Body of pancreas (tissue), 4 donors: ENCODE data around the gene CCDC33. TPM values are rescaled to one million over a fixed set of nuclear protein-coding genes. Genes with fewer than 3 reads are reported as not detected.

ENCODE experiments used
- ATAC-seq: fragments of 150-250 bp; one replicate; pipeline ENCODE4 v1.9.1; 2016
- DNase-seq, 4 donors: peaks; one replicate each; pipeline ENCODE4 v3.0.0-alpha.2; 2019
- H3K27ac ChIP-seq, 4 donors: fragments of 200-600 bp; sonication (generic); 1 replicate in 3 of 4; 2 replicates in 1 of 4; pipeline versions ENCODE4 v1.5.1 to v1.6.1; 2016 to 2019; ENCODE audit warnings: mild to moderate bottlenecking in 1 of 4, mixed read lengths in 1 of 4, moderate library complexity in 1 of 4
- H3K27me3 ChIP-seq, 2 donors: fragments of 200-600 bp; sonication (generic); one replicate each; pipeline ENCODE4 v1.6.0; 2016; ENCODE audit warnings: mild to moderate bottlenecking in 1 of 2
- H3K36me3 ChIP-seq, 2 donors: fragments of 200-600 bp; sonication (generic); replicated peaks in 1 of 2; 2 replicates each; pipeline ENCODE4 v1.5.1; 2016; ENCODE audit warnings: low read depth in 2 of 2; ENCODE audit not compliant: insufficient read depth in 1 of 2
- H3K4me1 ChIP-seq: fragments of 200-600 bp; sonication (generic); one replicate; pipeline ENCODE4 v1.6.0; 2016
- H3K4me3 ChIP-seq, 2 donors: fragments of 200-600 bp; sonication (generic); 1 replicate in 1 of 2; 2 replicates in 1 of 2; pipeline ENCODE4 v1.5.1; 2016 to 2019
- H3K9me3 ChIP-seq, 3 donors: fragments of 200-600 bp; sonication (generic); 1 replicate in 2 of 3; 2 replicates in 1 of 3; pipeline ENCODE4 v1.5.1; 2016
- POLR2A ChIP-seq, 3 donors: fragments of 450-650 bp; IDR thresholded peaks; one replicate each; pipeline ENCODE4 v1.6.1; 2016; ENCODE audit warnings: antibody characterized with exemption in 3 of 3, mild to moderate bottlenecking in 2 of 3
- WGBS, 2 donors: methylation state at CpG; one replicate each; pipeline ENCODE4 v1.1.5; 2017; 5-methylcytosine and 5-hydroxymethylcytosine counted together
- intact Hi-C: fragments of 100-400 bp; cut with DNase I; formaldehyde crosslinking; loops from one replicate; pipeline ENCODE4 v1.15.1; 2023
- total RNA-seq, 2 donors: library from RNA; depleted of rRNA; stranded (reverse); fragments of >200 nt; gene quantifications; one replicate each; pipeline ENCODE4 v1.1.0, GENCODE V29; 2016
- TF ChIP-seq, protein P1 (sequence below), 7 experiments: fragments of 450-650 bp in 4 of 7; fragments of 200-600 bp in 3 of 7; sonication (generic) in 3 of 7; IDR thresholded peaks; one replicate each; pipeline ENCODE4 v1.5.1; 2016 to 2019; ENCODE audit warnings: antibody characterized with exemption in 7 of 7

CCDC33 gene
- total RNA-seq, 2 donors from 2014 or later, result not detected

DNA sequence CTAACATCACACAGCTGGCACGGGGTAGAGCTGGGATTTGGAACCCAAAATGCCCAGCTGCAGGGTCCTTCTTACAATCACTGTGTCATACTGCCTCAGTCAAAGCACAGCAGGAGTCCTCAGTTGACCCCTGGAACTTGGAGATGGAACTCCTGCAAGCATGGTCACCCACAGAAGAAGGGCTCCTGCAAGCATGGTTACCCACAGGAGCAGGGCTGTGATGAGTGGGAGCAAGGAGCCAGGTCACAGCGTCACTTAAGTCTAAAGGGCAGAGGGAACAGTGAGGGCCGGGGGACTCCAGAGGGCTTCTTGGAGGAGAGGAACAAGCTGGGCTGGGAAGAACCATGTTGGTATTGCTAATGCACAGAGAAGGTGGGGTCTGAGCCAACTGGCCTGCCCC lies 24.9 kb downstream of the CCDC33 start:
- H3K4me1 ChIP-seq, result no peaks in the 10 kb centered on the region
- TF ChIP-seq, protein P1, sequence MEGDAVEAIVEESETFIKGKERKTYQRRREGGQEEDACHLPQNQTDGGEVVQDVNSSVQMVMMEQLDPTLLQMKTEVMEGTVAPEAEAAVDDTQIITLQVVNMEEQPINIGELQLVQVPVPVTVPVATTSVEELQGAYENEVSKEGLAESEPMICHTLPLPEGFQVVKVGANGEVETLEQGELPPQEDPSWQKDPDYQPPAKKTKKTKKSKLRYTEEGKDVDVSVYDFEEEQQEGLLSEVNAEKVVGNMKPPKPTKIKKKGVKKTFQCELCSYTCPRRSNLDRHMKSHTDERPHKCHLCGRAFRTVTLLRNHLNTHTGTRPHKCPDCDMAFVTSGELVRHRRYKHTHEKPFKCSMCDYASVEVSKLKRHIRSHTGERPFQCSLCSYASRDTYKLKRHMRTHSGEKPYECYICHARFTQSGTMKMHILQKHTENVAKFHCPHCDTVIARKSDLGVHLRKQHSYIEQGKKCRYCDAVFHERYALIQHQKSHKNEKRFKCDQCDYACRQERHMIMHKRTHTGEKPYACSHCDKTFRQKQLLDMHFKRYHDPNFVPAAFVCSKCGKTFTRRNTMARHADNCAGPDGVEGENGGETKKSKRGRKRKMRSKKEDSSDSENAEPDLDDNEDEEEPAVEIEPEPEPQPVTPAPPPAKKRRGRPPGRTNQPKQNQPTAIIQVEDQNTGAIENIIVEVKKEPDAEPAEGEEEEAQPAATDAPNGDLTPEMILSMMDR (IDR thresholded peaks at IDR 0.05), result no peak
- TF ChIP-seq POLR2A (IDR thresholded peaks at IDR 0.05), result no peak
- no peak overlapping the region for H3K4me3 ChIP-seq
- H3K9me3 ChIP-seq, result no peaks in the 10 kb centered on the region
- intact Hi-C loops, result no loop called here
- H3K27ac ChIP-seq, result no peak overlapping the region
- ATAC-seq, result no peak
- H3K27me3 ChIP-seq, result no peaks in the 10 kb centered on the region
- DNase-seq, result no peak
- WGBS, 2 donors, result 67% methylated on average over 3 of the region's 3 CpGs
- no peaks in the 10 kb centered on the region for H3K36me3 ChIP-seq

DNA sequence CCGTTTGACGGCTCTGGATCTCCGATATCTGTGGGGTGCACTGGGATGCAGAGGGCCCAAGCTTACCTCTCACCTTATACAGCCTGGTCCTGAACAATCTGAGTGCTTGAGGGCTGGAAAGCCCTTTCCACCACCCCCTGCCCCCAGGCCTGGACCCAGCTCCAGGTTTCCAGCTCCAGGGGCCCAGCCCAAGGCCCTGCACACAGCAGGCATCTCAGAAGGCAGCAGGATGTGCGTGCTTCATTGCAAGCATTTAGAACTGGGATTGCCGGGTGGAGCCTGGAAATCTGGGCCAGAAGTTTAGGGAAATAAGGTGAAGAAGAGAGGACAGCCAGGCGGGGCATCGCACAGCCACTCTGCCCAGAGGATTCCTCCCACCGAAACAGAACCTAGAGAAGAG lies 25.6 kb downstream of the CCDC33 start:
- TF ChIP-seq POLR2A (IDR thresholded peaks at IDR 0.05), result no peak
- TF ChIP-seq, protein P1 (IDR thresholded peaks at IDR 0.05), result no peak
- no peaks in the 10 kb centered on the region for H3K9me3 ChIP-seq
- intact Hi-C loops, result no loop called here
- no peak for ATAC-seq
- WGBS, 2 donors, result 78 to 82% methylated on average over 5 to 8 of the region's 8 CpGs
- H3K27ac ChIP-seq, result no peak overlapping the region
- no peaks in the 10 kb centered on the region for H3K27me3 ChIP-seq
- DNase-seq, result no peak
- no peaks in the 10 kb centered on the region for H3K36me3 ChIP-seq
- H3K4me1 ChIP-seq, result no peaks in the 10 kb centered on the region
- H3K4me3 ChIP-seq, result no peak overlapping the region

GRCh38 chr15:74262151-74262550 lies 26.0 kb downstream of the CCDC33 start:
- intact Hi-C loops, result no loop called here
- no peak overlapping the region for H3K4me3 ChIP-seq
- no peak overlapping the region for H3K27ac ChIP-seq
- no peaks in the 10 kb centered on the region for H3K36me3 ChIP-seq
- WGBS, 2 donors, result 64 to 72% methylated on average over 2 of the region's 2 CpGs
- ATAC-seq, result no peak
- TF ChIP-seq POLR2A (IDR thresholded peaks at IDR 0.05), result no peak
- TF ChIP-seq, protein P1 (IDR thresholded peaks at IDR 0.05), result no peak
- no peaks in the 10 kb centered on the region for H3K27me3 ChIP-seq
- H3K4me1 ChIP-seq, result no peaks in the 10 kb centered on the region
- DNase-seq, result no peak
- H3K9me3 ChIP-seq, result no peaks in the 10 kb centered on the region

GRCh38 chr15:74262625-74263024 lies 26.5 kb downstream of the CCDC33 start:
- intact Hi-C loops, result no loop called here
- H3K9me3 ChIP-seq, result no peaks in the 10 kb centered on the region
- DNase-seq (no peak), ATAC-seq (no peak)
- H3K36me3 ChIP-seq, result no peaks in the 10 kb centered on the region
- no peak overlapping the region for H3K4me3 ChIP-seq
- H3K4me1 ChIP-seq, result no peaks in the 10 kb centered on the region
- H3K27me3 ChIP-seq, result no peaks in the 10 kb centered on the region
- TF ChIP-seq, protein P1 (IDR thresholded peaks at IDR 0.05), result no peak
- no peak for TF ChIP-seq POLR2A (IDR thresholded peaks at IDR 0.05)
- no peak overlapping the region for H3K27ac ChIP-seq
- 58 to 61% methylated on average over 5 of the region's 5 CpGs for WGBS, 2 donors

GRCh38 chr15:74263466-74263865 lies 27.3 kb downstream of the CCDC33 start:
- DNase-seq (no peak), ATAC-seq (no peak)
- no peaks in the 10 kb centered on the region for H3K36me3 ChIP-seq
- no peaks in the 10 kb centered on the region for H3K4me1 ChIP-seq
- H3K27me3 ChIP-seq, result no peaks in the 10 kb centered on the region
- intact Hi-C loops, result no loop called here
- no peak overlapping the region for H3K4me3 ChIP-seq
- no peak overlapping the region for H3K27ac ChIP-seq
- 61% methylated on average over 5 of the region's 5 CpGs for WGBS, 2 donors
- no peaks in the 10 kb centered on the region for H3K9me3 ChIP-seq
- no peak for TF ChIP-seq POLR2A (IDR thresholded peaks at IDR 0.05)
- TF ChIP-seq, protein P1 (IDR thresholded peaks at IDR 0.05), result no peak
